NB4 (cell line): ENCODE results near the gene NXPE2.

Experiments used
- DNase-seq: peaks from one replicate; pipeline ENCODE4 v3.0.0; 2010; ENCODE audit warnings: low read depth
- H3K4me3 ChIP-seq: one replicate; pipeline ENCODE4 v1.5.1; 2011; ENCODE audit warnings: mild to moderate bottlenecking, low read depth, low read length, moderate library complexity
- MYC ChIP-seq: IDR thresholded peaks from 2 replicates; pipeline ENCODE4 v1.6.1; 2011; ENCODE audit warnings: low read depth, low read length
- POLR2A ChIP-seq: IDR thresholded peaks from 2 replicates; pipeline ENCODE4 v1.6.1; 2011; ENCODE audit warnings: mild to moderate bottlenecking; ENCODE audit not compliant: insufficient read length; ENCODE audit errors: extremely low read depth
- TF ChIP-seq, protein P1 (sequence below): IDR thresholded peaks from one replicate; pipeline ENCODE4 v1.5.1; 2012; ENCODE audit warnings: low read depth, low read length
- TF ChIP-seq, protein P2 (sequence below): IDR thresholded peaks from 2 replicates; pipeline ENCODE4 v1.6.1; 2011; ENCODE audit warnings: low read depth, low read length

NXPE2 gene

DNA sequence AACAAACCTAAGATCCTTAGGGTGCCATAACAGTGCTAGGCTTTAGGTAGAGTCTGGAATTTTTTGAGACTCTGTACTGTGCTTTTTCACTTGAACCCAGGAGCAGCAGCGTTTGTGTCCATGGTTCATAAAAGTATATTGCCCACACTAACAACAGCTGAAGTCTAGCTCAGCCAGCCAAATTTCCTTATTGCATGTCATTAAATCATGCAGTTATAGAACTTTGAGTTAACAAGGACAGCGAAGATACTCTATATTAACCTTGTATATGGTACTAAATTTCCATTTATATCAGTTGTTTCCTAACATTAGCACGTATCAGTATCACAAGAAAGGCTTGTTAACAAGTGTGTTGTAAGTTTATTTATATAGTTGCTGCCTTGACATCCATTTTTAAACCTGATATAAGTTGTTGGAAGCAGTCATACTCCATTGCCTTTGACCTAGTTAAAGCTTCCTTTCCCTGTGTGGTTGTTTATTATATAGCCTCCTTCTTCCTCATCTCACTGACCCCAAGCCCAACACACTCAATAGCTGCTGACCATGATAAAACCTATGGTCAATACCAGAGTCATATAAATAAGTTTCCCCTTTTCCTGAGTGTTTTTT, 46.7 kb downstream of the NXPE2 start:
- no peak for TF ChIP-seq MYC
- no peak for TF ChIP-seq POLR2A
- TF ChIP-seq, protein P1, sequence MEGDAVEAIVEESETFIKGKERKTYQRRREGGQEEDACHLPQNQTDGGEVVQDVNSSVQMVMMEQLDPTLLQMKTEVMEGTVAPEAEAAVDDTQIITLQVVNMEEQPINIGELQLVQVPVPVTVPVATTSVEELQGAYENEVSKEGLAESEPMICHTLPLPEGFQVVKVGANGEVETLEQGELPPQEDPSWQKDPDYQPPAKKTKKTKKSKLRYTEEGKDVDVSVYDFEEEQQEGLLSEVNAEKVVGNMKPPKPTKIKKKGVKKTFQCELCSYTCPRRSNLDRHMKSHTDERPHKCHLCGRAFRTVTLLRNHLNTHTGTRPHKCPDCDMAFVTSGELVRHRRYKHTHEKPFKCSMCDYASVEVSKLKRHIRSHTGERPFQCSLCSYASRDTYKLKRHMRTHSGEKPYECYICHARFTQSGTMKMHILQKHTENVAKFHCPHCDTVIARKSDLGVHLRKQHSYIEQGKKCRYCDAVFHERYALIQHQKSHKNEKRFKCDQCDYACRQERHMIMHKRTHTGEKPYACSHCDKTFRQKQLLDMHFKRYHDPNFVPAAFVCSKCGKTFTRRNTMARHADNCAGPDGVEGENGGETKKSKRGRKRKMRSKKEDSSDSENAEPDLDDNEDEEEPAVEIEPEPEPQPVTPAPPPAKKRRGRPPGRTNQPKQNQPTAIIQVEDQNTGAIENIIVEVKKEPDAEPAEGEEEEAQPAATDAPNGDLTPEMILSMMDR, result no peak
- TF ChIP-seq, protein P2, sequence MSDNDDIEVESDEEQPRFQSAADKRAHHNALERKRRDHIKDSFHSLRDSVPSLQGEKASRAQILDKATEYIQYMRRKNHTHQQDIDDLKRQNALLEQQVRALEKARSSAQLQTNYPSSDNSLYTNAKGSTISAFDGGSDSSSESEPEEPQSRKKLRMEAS, result no peak
- H3K4me3 ChIP-seq, result no peak overlapping the region
- no peak for DNase-seq

DNA sequence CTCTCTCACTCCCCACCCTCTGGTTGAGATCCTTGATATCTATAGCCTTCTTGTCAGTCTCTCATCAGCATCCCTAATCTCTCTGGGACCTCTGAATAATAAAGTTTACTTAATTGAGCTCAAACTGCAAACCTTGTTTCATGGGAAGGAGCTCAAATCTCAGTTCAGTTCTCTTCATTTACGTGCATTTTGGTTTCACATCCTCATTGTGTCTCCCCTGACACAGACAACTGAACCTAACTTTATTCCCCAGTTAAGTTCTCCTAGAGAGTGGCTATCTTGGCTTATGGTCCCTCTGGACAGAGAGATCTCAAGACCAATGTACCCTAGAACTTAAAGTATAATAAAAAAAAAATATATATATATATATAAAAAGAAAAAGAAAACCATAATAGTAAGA, 47.3 kb downstream of the NXPE2 start:
- no peak for TF ChIP-seq POLR2A
- TF ChIP-seq, protein P1, result no peak
- TF ChIP-seq, protein P2, result no peak
- no peak for TF ChIP-seq MYC
- no peak overlapping the region for H3K4me3 ChIP-seq
- no peak for DNase-seq

DNA sequence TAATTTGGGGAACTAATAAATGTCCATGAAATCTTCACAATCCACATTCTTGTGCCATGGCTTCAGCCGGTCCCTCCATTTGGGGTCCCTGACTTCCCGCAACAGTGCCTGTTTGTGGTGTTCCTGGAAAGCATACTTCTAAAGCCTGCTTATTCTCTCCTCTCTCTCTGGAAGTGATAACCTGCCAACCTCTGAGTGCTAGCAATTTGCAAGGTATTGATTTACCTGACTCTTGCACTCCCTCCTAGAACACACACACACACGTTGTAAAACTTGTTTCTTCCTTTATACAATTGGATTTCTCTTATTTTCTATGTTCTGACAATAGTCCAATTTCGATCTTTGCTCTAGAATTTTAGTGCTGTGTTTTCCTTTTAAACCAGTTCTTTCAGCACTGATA, 58.5 kb downstream of the NXPE2 start:
- no peak for DNase-seq
- H3K4me3 ChIP-seq, result no peak overlapping the region
- TF ChIP-seq, protein P1, result no peak
- TF ChIP-seq POLR2A (no peak), MYC (no peak)
- TF ChIP-seq, protein P2, result no peak

DNA sequence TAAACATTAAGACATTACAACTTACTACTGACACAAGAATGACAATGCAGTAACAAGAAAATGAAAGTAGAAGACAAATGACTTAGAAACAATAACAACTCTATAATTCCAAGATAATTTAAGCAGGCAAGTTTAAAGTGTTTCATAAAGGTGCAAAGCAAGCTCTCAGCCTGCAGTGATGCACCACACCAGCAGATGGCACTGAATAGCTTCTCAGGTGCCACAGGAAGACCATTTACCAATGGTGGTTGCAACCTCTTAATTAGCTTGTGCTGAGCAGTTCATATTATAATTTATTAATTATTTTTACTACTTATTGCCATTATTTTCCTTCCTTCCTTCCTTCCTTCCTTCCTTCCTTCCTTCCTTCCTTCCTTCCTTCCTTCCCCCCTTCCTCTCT, 60.6 kb downstream of the NXPE2 start:
- peak; percentile 64 for DNase-seq
- TF ChIP-seq, protein P1, result peak; percentile 94
- TF ChIP-seq MYC (no peak), POLR2A (no peak)
- TF ChIP-seq, protein P2, result no peak
- H3K4me3 ChIP-seq, result no peak overlapping the region

DNA sequence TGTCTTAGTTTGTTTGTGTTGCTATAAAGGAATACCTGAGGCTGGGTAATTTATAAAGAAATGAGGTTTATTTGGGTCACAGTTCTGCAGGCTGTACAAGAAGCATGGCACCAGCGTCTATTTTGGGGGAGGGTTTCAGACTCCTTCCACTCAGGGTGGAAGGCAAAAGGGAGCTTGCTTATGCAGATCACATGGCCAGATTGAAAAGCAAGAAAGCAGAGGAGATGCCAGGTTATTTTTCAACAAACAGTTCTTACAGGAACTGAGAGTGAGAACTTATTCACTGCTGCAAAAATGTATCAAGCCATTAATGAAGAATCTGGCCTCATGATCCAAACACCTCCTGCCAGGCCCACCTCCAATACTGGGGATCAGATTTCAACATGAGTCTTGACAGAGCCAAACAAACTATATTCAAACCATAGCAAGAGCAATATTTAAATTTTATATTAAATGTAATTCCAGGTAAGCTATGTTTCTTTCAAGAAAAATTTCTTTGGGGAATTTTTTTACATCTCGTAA, 66.9 kb downstream of the NXPE2 start:
- DNase-seq, result no peak
- H3K4me3 ChIP-seq, result no peak overlapping the region
- TF ChIP-seq POLR2A, result no peak
- TF ChIP-seq, protein P2, result no peak
- TF ChIP-seq MYC, result no peak
- TF ChIP-seq, protein P1, result no peak
